ENCODE data around the gene ESPL1. TPM values are rescaled to one million over a fixed set of nuclear protein-coding genes. Genes with fewer than 3 reads are reported as not detected.

The ESPL1 gene
- total and polyA plus RNA-seq, 2 donors (not counting 3 experiments of a cell fraction or from before 2014, with no cell fraction given), result 16.2 to 42.7 TPM

GRCh38 chr12:53287741-53288216 lies 19.7 kb downstream of the ESPL1 start:
- DNase-seq (ENCODE audit: low read depth, low spot score) (peak; percentile 66), FAIRE-seq (peak; percentile 61)
- Histone ChIP-seq H3K36me3 (ENCODE audit: control insufficient read depth in 2 of 2, extremely low read depth in 1 of 2, insufficient read depth in 2 of 2, low read length in 2 of 2) (peaks cover 6 to 15% of the 10 kb centered on the region in 2 experiments), H3K9me1 (replicated peaks; ENCODE audit: control insufficient read depth, extremely low read depth, insufficient read depth, low read length) (no peaks in the 10 kb centered on the region), H3K9me3 (replicated peaks; ENCODE audit: control insufficient read depth, insufficient read depth, low read length) (no peaks in the 10 kb centered on the region), H2AFZ (ENCODE audit: low read depth, low read length) (no peak overlapping the region), H4K20me1 (replicated peaks; ENCODE audit: control insufficient read depth, extremely low read depth, insufficient read depth, low read length) (no peaks in the 10 kb centered on the region), H3K4me2 (ENCODE audit: insufficient read depth, low read length) (no peak overlapping the region), H3K27ac (ENCODE audit: insufficient read depth, low read depth, low read length) (no peak overlapping the region), H3K4me3 (replicated peaks in 1 of 3; ENCODE audit: insufficient read depth in 1 of 3, low read depth in 1 of 3, low read length in 3 of 3) (no peak overlapping the region), H3K9ac (replicated peaks; ENCODE audit: extremely low read depth, insufficient read depth, low read length) (no peak overlapping the region), H3K79me2 (ENCODE audit: control insufficient read depth, insufficient read depth, low read length) (no peaks in the 10 kb centered on the region), H3K27me3 (ENCODE audit: control insufficient read depth in 2 of 2, insufficient read depth in 2 of 2, low read length in 2 of 2) (no peaks in the 10 kb centered on the region), H3K4me1 (ENCODE audit: control insufficient read depth, extremely low read depth, insufficient read depth, low read length) (peaks cover 17% of the 10 kb centered on the region)
- CTCF ChIA-PET, result interaction anchor here (0.9 to 12.3 kb wide), 16 partner anchors 9 to 222 kb away, joined by 3 to 366 read pairs (median 6); partner anchors contain the start of genes AAAS, ESPL1 and MYG1
- TF ChIP-seq CTCF (IDR thresholded peaks at IDR 0.05; ENCODE audit: extremely low read depth in 1 of 2, insufficient read depth in 1 of 2, low read depth in 1 of 2, low read length in 2 of 2), result peak; percentile 45 to 65
- no peak for TF ChIP-seq JUN (IDR thresholded peaks at IDR 0.05; ENCODE audit: borderline replicate concordance, insufficient read depth, insufficient read length, low read depth)
- no peak for TF ChIP-seq POLR2AphosphoS5 (IDR thresholded peaks at IDR 0.05; ENCODE audit: insufficient read depth, low read depth, low read length)
- intact Hi-C loops (cut with micrococcal nuclease) (loop anchor here (1.0 kb wide), 1 partner anchor 74 kb away; no protein-coding TSS in a partner anchor), dilution Hi-C loops (cut with MboI; ENCODE audit: extremely low pct_ligation_motif_present, low sequenced_read_pairs) (no loop called here)
- POLR2A ChIA-PET, result interaction anchor here (1.1 kb wide), 1 partner anchor 222 kb away, joined by 3 read pairs; no protein-coding TSS in a partner anchor
- BruUV-seq (replicated peaks), result no TSS peak

GRCh38 chr12:53288322-53288721 lies 20.2 kb downstream of the ESPL1 start:
- BruUV-seq (replicated peaks), result TSS peak; percentile 9
- no peaks in the 10 kb centered on the region for H4K20me1 ChIP-seq (replicated peaks; ENCODE audit: control insufficient read depth, extremely low read depth, insufficient read depth, low read length)
- H3K4me3 ChIP-seq (replicated peaks in 1 of 3; ENCODE audit: insufficient read depth in 1 of 3, low read depth in 1 of 3, low read length in 3 of 3), result no peak overlapping the region
- CTCF ChIA-PET, result interaction anchor here (0.9 to 12.3 kb wide), 15 partner anchors 10 to 222 kb away, joined by 3 to 366 read pairs (median 6); partner anchors contain the start of genes AAAS, ESPL1 and MYG1
- DNase-seq (ENCODE audit: low read depth, low spot score), result no peak
- dilution Hi-C loops (cut with MboI; ENCODE audit: extremely low pct_ligation_motif_present, low sequenced_read_pairs), result no loop called here
- no peak overlapping the region for H3K4me2 ChIP-seq (ENCODE audit: insufficient read depth, low read length)
- no peaks in the 10 kb centered on the region for H3K27me3 ChIP-seq (ENCODE audit: control insufficient read depth in 2 of 2, insufficient read depth in 2 of 2, low read length in 2 of 2)
- H2AFZ ChIP-seq (ENCODE audit: low read depth, low read length), result no peak overlapping the region
- H3K9ac ChIP-seq (replicated peaks; ENCODE audit: extremely low read depth, insufficient read depth, low read length), result no peak overlapping the region
- intact Hi-C loops (cut with micrococcal nuclease), result no loop called here
- POLR2A ChIA-PET, result interaction anchor here (1.1 kb wide), 1 partner anchor 223 kb away, joined by 3 read pairs; no protein-coding TSS in a partner anchor
- H3K27ac ChIP-seq (ENCODE audit: insufficient read depth, low read depth, low read length), result no peak overlapping the region
- H3K4me1 ChIP-seq (ENCODE audit: control insufficient read depth, extremely low read depth, insufficient read depth, low read length), result peaks cover 17% of the 10 kb centered on the region
- H3K9me3 ChIP-seq (replicated peaks; ENCODE audit: control insufficient read depth, insufficient read depth, low read length), result no peaks in the 10 kb centered on the region
- H3K79me2 ChIP-seq (ENCODE audit: control insufficient read depth, insufficient read depth, low read length), result no peaks in the 10 kb centered on the region
- FAIRE-seq, result no peak
- H3K36me3 ChIP-seq (ENCODE audit: control insufficient read depth in 2 of 2, extremely low read depth in 1 of 2, insufficient read depth in 2 of 2, low read length in 2 of 2), result peaks cover 2 to 11% of the 10 kb centered on the region in 2 experiments
- no peaks in the 10 kb centered on the region for H3K9me1 ChIP-seq (replicated peaks; ENCODE audit: control insufficient read depth, extremely low read depth, insufficient read depth, low read length)
- no peak for TF ChIP-seq MYC (IDR thresholded peaks at IDR 0.05; ENCODE audit: low read depth, low read length)
- no peak for TF ChIP-seq EZH2 (IDR thresholded peaks at IDR 0.05; ENCODE audit: borderline replicate concordance, low read depth, low read length, severe bottlenecking)
- no peak for TF ChIP-seq POLR2A (IDR thresholded peaks at IDR 0.05; ENCODE audit: low read depth, low read length)
- no peak for TF ChIP-seq JUN (IDR thresholded peaks at IDR 0.05; ENCODE audit: borderline replicate concordance, insufficient read depth, insufficient read length, low read depth)
- no peak for TF ChIP-seq FOS (IDR thresholded peaks at IDR 0.05; ENCODE audit: borderline replicate concordance, insufficient read depth, low read length)
- no peak for TF ChIP-seq GATA2 (IDR thresholded peaks at IDR 0.05; ENCODE audit: insufficient read depth, insufficient read length, low read depth, low read length)
